Natural killer cell treated with Interleukin-12 subunit alpha and Interleukin-12 subunit beta and Interleukin-15 and Interleukin-18, amount 100 ng/mL, for 72 hours (primary cell): ENCODE results near the gene RASA3. TPM values are rescaled to one million over a fixed set of nuclear protein-coding genes. Genes with fewer than 3 reads are reported as not detected.
"Not testable (repeated sequence)": the region's sequence is repeated elsewhere in the genome, so short reads cannot be mapped to it uniquely, and the experiment has no call there.

Experiments used
- ATAC-seq, 2 donors: fragments of 150-1000 bp; cut with Tn5 transposase in 1 of 2; sonication (Bioruptor Pico), chemical (Tn5 transposase) in 1 of 2; 2 replicates each; pipeline ENCODE4 v1.10.0; 2021
- DNase-seq: peaks from one replicate; pipeline ENCODE4 v3.0.0; 2022; ENCODE audit warnings: low spot score
- H3K27ac Mint-ChIP-seq, 2 donors: 1 replicate in 1 of 2; 2 replicates in 1 of 2; pipeline ENCODE4 v1.8.0; 2022; ENCODE audit warnings: mixed read lengths in 2 of 2, mild to moderate bottlenecking in 1 of 2, moderate library complexity in 1 of 2
- H3K27me3 Mint-ChIP-seq, 2 donors: 1 replicate in 1 of 2; 2 replicates in 1 of 2; pipeline ENCODE4 v1.8.0; 2022; ENCODE audit warnings: mixed read lengths in 2 of 2
- H3K36me3 Mint-ChIP-seq: one replicate; pipeline ENCODE4 v1.8.0; 2022; ENCODE audit warnings: mixed read lengths
- H3K4me1 Mint-ChIP-seq, 2 donors: 1 replicate in 1 of 2; 2 replicates in 1 of 2; pipeline ENCODE4 v1.8.0; 2022; ENCODE audit warnings: low read depth in 2 of 2, mixed read lengths in 2 of 2, mild to moderate bottlenecking in 1 of 2
- H3K4me3 Mint-ChIP-seq: one replicate; pipeline ENCODE4 v1.8.0; 2022; ENCODE audit warnings: mixed read lengths
- H3K9me3 Mint-ChIP-seq: 2 replicates; pipeline ENCODE4 v1.8.0; 2022; ENCODE audit warnings: mixed read lengths
- total RNA-seq, 2 donors: library from RNA; stranded (reverse); gene quantifications; one replicate each; pipeline ENCODE4 v1.2.3, GENCODE V29; 2022

Gene RASA3
- total RNA-seq, 2 donors from 2014 or later = 6.9 to 11.7 TPM

DNA sequence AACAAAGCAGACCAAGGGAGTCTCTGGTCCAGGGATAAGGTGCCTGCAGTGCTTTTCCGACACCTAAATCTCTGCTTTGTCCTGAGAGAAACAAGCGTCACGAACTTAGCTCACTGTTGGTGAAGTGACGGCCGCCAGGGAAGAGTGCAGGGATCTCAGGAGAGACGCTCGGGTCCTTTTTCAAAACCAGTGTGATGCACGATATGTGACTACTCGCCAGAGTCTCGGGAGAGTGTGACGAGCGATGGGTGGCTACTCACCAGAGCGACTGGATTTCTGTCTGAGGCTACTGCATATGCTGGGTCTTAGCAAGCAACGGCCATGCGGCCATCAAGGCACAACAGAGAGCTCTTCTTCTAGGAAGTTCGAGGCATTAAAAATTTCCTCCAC lies 30.1 kb upstream of the RASA3 start:
- Mint-ChIP-seq H3K4me3 (peak overlapping the region; percentile 69), H3K27ac (peak overlapping the region in 1 of 2 donors; percentile 51)

DNA sequence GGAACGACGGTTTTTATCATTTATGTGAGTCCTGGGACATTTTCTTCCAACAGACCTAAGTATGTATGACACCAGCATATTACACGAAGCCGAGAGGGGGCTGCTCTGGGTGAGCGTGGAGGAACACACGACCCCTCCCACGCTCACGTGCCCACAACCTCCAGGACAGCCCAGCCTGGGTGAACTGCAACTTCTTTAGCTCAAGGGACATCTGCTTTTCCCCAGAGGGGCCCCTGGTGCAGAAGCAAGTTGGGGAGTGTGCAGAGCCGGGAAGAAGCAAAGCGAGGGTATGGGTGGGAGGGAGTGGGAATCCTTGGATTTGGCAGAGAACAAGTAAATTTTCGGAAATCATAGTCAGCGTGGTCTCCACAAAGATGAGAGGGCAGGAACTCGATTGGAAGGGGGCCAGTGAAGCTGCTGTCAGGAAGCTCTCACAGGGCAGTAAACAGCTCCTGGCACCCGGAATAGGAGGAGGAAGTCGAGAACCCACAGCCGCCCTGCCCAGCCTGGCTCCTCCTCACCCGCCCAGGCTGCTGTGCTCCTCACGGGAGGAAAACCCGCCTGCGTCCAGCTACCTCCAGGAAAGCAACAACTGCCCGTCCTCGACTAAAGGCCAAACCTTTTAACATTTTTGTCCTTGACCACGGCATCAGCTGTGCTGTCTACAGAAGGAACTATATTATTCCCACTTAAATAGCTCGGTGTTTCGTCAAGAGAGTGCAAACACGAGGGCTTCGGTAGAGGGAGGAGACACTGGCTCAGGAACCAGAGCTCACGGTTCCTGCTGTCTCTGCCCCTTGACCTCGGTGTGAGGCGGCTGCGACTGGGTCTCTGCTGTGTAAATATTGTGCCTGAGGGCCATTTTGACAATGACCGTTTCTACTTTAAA lies 29.5 kb upstream of the RASA3 start:
- Mint-ChIP-seq H3K4me1 (peaks cover 48 to 51% of the 10 kb centered on the region in 2 donors), H3K4me3 (peak overlapping the region; percentile 69), H3K27me3 (no peaks in the 10 kb centered on the region), H3K27ac (peak overlapping the region; percentile 43 to 51), H3K36me3 (no peaks in the 10 kb centered on the region), H3K9me3 (no peaks in the 10 kb centered on the region)
- ATAC-seq = peak; percentile 64 to 75
- DNase-seq = no peak

More for the DNA sequence above, 30.1 kb upstream of the RASA3 start:
- Mint-ChIP-seq H3K27me3 (no peaks in the 10 kb centered on the region), H3K36me3 (no peaks in the 10 kb centered on the region), H3K9me3 (no peaks in the 10 kb centered on the region), H3K4me1 (peaks cover 42 to 46% of the 10 kb centered on the region in 2 donors)
- no peak for DNase-seq
- ATAC-seq = no peak

DNA sequence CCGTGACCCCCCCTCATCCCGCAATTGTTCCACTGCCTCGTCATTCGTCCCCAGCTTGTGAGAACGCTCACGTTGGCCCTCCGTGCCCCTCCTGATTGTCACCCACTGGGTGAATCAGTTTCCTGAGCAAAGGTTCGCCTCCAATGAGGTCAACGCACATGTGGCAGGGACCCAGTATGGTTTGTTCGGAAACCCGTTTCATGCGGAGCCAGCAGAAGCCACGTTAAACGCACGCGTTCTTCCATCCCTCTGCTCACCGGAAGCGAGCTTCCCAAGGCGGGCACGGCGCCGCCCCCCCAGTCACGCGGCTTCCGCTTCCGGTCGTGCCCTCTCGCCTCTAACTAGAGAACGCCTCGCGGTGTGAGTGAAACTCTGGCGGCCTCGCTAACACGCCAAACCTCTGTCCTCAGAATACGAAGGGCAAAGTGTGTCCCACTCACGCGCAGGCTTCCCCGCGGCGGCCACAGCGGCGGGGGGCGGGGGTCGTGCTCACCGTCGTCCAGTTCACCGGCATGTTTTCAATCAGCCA lies 28.7 kb upstream of the RASA3 start:
- Mint-ChIP-seq H3K27me3 (no peaks in the 10 kb centered on the region), H3K4me3 (peak overlapping the region; percentile 69), H3K27ac (peak overlapping the region; percentile 43 to 51), H3K9me3 (no peaks in the 10 kb centered on the region), H3K4me1 (peaks cover 55 to 57% of the 10 kb centered on the region in 2 donors), H3K36me3 (no peaks in the 10 kb centered on the region)
- peak in 1 of 2 donors; percentile 45 for ATAC-seq
- no peak for DNase-seq

DNA sequence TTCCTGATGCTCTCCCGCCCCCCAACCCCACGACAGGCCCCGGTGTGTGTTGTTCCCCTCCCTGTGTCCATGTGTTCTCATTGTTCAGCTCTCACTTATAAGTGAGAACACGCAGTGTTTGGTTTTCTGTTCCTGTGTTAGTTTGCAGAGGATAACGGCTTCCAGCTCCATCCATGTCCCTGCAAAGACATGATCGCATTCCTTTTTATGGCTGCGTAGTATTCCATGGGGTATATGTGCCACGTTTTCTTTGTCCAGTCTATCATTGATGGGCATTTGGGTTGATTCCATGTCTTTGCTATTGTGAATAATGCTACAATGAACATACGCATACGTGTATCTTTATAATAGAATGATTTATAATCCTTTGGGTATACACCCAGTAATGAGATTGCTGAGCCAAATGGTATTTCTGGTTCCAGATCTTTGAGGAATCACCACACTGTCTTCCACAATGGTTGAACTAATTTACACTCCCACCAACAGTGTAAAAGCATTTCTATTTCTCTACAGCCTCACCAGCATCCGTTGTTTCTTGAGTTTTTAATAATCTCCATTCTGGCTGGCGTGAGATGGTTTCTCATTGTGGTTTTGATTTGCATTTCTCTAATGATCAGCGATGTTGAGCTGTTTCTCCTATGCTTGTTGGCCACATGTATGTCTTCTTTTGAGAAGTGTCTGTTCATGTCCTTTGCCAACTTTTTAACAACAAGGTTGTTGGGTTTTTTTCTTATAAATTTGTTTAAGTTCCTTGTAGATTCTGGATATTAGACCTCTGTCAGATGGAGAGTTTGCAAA lies 26.6 kb upstream of the RASA3 start:
- H3K4me3 Mint-ChIP-seq, ATAC-seq, H3K27me3 Mint-ChIP-seq, H3K36me3 Mint-ChIP-seq, H3K27ac Mint-ChIP-seq, DNase-seq, H3K9me3 Mint-ChIP-seq: not testable (repeated sequence)
- peaks cover 57 to 61% of the 10 kb centered on the region in 2 donors for H3K4me1 Mint-ChIP-seq

DNA sequence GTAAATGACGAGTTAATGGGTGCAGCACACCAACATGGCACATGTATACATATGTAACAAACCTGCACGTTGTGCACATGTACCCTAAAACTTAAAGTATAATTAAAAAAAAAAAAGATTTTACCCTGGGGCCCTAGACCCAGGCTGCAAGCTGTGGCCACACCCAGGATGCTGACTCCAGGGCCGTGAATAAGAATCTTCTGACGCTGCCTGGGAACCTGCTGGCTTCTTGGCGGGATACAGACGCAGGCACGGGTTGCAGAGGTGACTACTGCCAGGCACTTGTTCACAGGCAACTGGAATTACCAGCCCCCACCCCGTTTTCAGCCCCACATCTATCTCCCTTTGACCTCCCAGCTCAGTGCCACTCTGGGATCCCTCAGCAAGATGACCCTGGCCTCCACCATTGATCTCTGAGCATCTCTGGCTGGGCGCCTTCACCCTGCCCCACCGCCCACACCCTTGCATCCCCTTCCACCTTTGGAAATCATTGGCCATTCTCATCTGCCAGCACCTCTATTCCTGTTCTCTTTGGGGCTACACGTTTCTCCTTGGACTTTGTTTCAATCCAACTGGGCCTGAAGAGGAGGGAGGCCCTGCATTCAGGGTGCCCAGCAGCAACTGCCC lies 25.6 kb upstream of the RASA3 start:
- ATAC-seq = no peak
- Mint-ChIP-seq H3K4me3 (no peak overlapping the region), H3K4me1 (peaks cover 64 to 71% of the 10 kb centered on the region in 2 donors), H3K27ac (no peak overlapping the region), H3K36me3 (peaks cover 5% of the 10 kb centered on the region), H3K9me3 (peaks cover 6% of the 10 kb centered on the region), H3K27me3 (no peaks in the 10 kb centered on the region)
- no peak for DNase-seq

DNA sequence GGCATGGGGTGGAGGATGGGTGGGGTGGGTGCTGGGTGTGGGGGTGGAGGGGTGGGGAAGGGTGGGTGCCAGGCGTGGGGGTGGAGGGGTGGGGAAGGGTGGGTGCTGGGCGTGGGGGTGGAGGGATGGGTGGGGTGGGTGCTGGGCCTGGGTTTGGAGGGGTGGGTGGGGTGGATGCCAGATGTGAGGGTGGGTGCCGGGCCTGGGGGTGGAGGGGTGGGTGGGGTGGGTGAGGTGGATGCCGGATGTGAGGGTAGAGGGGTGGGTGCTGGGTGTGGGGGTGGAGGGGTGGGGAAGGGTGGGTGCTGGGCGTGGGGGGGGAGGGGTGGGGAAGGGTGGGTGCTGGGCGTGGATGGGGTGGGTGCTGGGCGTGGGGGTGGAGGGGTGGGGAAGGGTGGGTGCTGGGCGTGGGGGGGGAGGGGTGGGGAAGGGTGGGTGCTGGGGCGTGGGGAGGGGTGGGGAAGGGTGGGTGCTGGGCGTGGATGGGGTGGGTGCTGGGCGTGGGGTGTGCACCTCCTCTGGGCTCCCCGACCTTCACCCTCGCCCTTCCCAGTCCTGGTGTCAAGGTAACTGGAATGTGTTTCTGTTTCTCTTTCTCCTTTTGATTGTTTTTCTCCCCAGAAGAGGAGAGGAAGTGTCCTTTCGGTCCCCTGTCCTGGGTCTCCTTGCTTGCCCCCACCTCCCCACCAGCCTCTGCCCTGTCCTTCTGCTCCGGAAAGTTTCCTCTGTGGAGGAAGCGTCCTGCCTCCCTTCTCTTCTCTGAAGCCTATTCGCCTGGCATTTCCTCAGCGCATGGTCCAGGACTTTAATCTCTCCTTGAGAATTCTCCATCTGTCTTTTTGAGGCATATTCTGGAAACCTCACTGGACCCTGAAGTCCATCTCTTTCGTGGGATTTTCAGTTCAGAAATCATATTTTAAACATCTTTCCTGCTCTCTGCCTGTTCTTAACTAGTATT lies 23.8 kb upstream of the RASA3 start:
- Mint-ChIP-seq H3K36me3 (peaks cover 5% of the 10 kb centered on the region), H3K4me3 (peak overlapping the region; percentile 49), H3K9me3 (peaks cover 6% of the 10 kb centered on the region), H3K27ac (peak overlapping the region; percentile 54 to 79), H3K27me3 (no peaks in the 10 kb centered on the region), H3K4me1 (peaks cover 62 to 67% of the 10 kb centered on the region in 2 donors)
- DNase-seq (no peak), ATAC-seq (no peak)

DNA sequence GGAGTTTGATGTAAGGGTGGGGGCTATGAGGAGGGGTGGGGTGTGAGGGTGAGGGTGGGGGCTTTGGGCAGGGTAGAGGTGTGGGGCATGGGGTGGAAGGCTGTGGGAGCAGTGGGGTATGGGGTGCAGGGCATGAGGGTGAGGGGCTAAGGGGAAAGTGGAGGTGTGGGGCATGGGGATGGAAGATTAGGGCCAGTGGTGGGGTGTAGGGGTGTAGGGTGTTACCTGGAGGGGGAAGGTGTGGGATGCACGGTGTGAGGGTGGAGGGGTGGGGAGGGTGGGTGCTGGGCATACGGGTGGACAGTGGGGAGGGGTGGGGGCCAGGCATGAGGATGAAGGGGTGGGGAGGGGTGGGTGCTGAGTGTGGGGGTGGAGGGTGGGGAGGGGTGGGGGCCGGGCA lies 22.9 kb upstream of the RASA3 start:
- no peak for DNase-seq
- no peaks in the 10 kb centered on the region for H3K27me3 Mint-ChIP-seq
- H3K4me1 Mint-ChIP-seq = peaks cover 59 to 71% of the 10 kb centered on the region in 2 donors
- no peak for ATAC-seq
- peaks cover 5% of the 10 kb centered on the region for H3K36me3 Mint-ChIP-seq
- no peak overlapping the region for H3K4me3 Mint-ChIP-seq
- H3K9me3 Mint-ChIP-seq = peaks cover 6% of the 10 kb centered on the region
- H3K27ac Mint-ChIP-seq = no peak overlapping the region

DNA sequence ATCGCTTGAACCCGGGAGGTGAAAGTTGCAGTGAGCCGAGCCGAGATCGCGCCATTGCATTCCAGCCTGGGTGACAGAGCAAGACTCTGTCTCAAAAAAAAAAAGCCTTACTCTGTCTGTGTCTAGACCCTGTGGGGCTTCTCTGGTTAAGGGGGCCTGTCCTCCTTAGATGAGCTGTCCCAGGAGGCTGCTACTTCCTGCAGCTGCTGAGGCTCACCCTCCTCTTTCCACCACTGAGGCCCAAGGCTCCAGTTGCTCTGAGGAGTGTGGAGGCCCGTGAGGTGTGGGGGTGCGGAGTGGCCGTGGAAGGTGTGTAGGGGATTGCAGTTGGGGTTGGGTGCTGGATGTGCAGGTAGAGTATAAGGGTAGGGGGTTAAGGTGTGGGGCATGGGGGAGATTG lies 22.1 kb upstream of the RASA3 start:
- H3K9me3 Mint-ChIP-seq = peaks cover 6% of the 10 kb centered on the region
- DNase-seq = no peak
- ATAC-seq = no peak
- H3K27ac Mint-ChIP-seq = peak overlapping the region in 1 of 2 donors; percentile 5
- H3K4me1 Mint-ChIP-seq = peaks cover 60 to 71% of the 10 kb centered on the region in 2 donors
- H3K36me3 Mint-ChIP-seq = peaks cover 5% of the 10 kb centered on the region
- H3K4me3 Mint-ChIP-seq = no peak overlapping the region
- H3K27me3 Mint-ChIP-seq = no peaks in the 10 kb centered on the region

DNA sequence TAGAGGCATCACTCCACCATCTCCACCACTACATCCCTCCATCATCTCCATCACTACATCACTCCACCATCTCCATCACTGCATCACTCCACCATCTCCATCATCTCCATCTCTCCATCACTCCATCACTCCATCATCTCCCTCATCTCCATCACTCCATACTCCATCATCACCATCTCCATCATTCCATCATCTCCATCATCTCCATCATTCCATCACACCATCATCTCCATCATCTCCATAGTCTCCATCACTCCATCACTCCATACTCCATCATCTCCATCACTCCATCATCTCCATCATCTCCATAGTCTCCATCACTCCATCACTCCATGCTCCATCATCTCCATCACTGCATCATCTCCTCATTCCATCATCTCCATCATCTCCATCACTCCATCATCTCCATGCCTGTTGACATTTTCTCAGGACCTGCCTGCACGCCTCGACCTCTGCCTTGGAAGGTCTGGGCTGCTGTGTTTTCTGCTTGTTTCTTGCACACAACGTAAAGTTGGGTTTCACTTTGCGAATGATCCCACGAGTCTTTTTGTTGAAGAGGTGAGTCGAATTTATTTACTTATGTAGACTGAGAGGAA lies 21.2 kb upstream of the RASA3 start:
- H3K9me3 Mint-ChIP-seq = peaks cover 6% of the 10 kb centered on the region
- peak overlapping the region; percentile 5 to 6 for H3K27ac Mint-ChIP-seq
- no peak for DNase-seq
- peak overlapping the region; percentile 10 for H3K4me3 Mint-ChIP-seq
- peaks cover 5% of the 10 kb centered on the region for H3K36me3 Mint-ChIP-seq
- no peaks in the 10 kb centered on the region for H3K27me3 Mint-ChIP-seq
- ATAC-seq = no peak
- H3K4me1 Mint-ChIP-seq = peaks cover 60 to 70% of the 10 kb centered on the region in 2 donors

DNA sequence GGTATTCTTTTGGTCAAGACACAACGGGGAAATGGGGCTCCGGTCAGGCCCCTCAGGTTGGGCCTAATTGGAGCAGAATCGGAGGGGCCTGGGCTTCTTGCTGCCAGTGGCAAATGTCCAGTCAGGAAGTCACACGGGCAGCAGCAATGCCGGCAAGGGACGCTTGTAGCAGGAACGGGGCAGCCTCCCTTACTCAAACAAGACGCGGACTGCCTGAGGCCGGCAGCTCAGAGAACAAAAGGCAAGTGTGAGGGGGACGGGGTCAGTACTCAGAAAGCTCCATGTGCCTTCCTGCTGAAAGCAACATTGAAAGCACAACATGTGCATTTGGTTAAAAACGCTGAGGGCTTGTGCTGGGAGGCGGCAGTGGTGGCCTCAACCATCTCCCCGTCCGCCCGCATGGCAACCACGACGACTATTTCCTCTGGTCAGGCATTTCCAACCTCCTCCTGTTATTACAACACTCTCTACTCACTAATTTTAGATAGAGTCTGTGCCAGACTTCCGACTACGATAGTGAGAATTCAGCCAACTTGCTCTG lies 20.5 kb upstream of the RASA3 start:
- H3K4me1 Mint-ChIP-seq = peaks cover 62 to 71% of the 10 kb centered on the region in 2 donors
- peaks cover 5% of the 10 kb centered on the region for H3K36me3 Mint-ChIP-seq
- H3K27ac Mint-ChIP-seq = peak overlapping the region; percentile 5 to 6
- DNase-seq = no peak
- no peaks in the 10 kb centered on the region for H3K27me3 Mint-ChIP-seq
- H3K9me3 Mint-ChIP-seq = peaks cover 6% of the 10 kb centered on the region
- ATAC-seq = no peak
- peak overlapping the region; percentile 10 for H3K4me3 Mint-ChIP-seq

DNA sequence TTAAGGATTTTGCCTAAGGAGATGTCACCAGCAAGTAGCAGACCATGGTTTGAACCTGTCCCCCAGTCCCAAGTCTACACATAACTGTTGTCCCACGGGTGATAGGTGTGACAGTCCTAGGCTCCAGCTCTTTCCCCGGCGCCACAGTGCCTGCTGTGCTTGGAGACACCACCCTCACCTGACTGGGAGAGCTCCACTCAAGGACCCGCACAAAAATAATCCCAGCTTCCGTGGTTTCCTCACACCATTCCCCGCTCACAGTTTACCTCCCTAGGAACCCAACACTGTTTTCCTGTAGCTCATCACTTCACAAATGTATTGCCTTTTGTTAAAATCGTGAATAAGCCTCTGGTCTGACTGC lies 19.8 kb upstream of the RASA3 start:
- H3K36me3 Mint-ChIP-seq = peaks cover 5% of the 10 kb centered on the region
- H3K4me3 Mint-ChIP-seq = no peak overlapping the region
- H3K27ac Mint-ChIP-seq = no peak overlapping the region
- ATAC-seq = no peak
- peaks cover 6% of the 10 kb centered on the region for H3K9me3 Mint-ChIP-seq
- H3K27me3 Mint-ChIP-seq = no peaks in the 10 kb centered on the region
- DNase-seq = no peak
- H3K4me1 Mint-ChIP-seq = peaks cover 60 to 71% of the 10 kb centered on the region in 2 donors

DNA sequence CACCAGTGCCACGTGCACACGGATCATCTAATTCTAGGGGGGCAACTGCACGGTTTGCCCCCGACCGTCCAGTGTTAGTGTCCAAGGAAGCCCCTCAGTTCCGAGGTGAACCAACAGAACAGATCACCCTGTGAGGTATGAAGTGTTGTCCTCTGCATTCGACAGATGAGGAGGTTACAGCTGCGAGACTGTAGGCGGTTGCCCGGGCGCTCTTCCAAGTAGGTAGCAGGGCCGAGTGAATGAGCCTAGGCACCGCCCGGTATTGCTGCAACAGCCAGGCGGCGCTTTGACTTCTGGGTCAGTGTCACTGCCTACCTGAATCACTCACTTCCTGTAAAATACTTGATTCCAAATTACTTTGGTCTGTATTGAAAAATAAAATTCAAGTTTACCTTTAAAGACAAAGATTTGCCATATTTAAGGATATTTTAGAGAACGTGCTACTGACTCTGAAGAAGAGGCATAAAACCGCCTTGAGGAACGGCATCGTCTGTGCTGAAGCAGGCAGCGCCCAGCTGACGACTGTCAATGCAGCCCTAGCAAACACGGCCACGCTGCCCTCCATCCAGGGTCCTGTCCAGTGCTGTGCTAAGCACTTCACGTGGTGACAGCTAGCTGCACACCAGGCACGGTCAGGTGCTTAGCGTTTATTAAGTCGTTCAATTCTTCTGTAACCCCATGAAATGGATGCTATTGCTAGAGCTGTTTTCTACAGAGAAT lies 19.3 kb upstream of the RASA3 start:
- H3K4me3 Mint-ChIP-seq = no peak overlapping the region
- H3K27me3 Mint-ChIP-seq = no peaks in the 10 kb centered on the region
- peaks cover 5% of the 10 kb centered on the region for H3K36me3 Mint-ChIP-seq
- ATAC-seq (no peak), DNase-seq (no peak)
- H3K27ac Mint-ChIP-seq = peak overlapping the region in 1 of 2 donors; percentile 42
- H3K4me1 Mint-ChIP-seq = peaks cover 60 to 71% of the 10 kb centered on the region in 2 donors
- peaks cover 6% of the 10 kb centered on the region for H3K9me3 Mint-ChIP-seq
